ENCODE measurements around the gene ZNF283. TPM values are rescaled to one million over a fixed set of nuclear protein-coding genes. Genes with fewer than 3 reads are reported as not detected.

ZNF283 gene
- total RNA-seq, 1 donor from 2014 or later = 9.3 TPM

- TF ChIP-seq CTCF (IDR thresholded peaks at IDR 0.05; ENCODE audit: unreplicated experiment) = no peak
- H3K27me3 Mint-ChIP-seq (ENCODE audit: unreplicated experiment) = peaks cover 3% of the 10 kb centered on the region
- no peaks in the 10 kb centered on the region for H3K9me3 Mint-ChIP-seq (ENCODE audit: unreplicated experiment)
- DNase-seq (ENCODE audit: low spot score) = no peak
- no peak overlapping the region for H3K27ac Mint-ChIP-seq (ENCODE audit: unreplicated experiment)
- H3K4me3 Mint-ChIP-seq (ENCODE audit: unreplicated experiment) = no peak overlapping the region
- no peaks in the 10 kb centered on the region for H3K4me1 Mint-ChIP-seq (ENCODE audit: unreplicated experiment)
- H3K36me3 Mint-ChIP-seq (ENCODE audit: low read depth, unreplicated experiment) = no peaks in the 10 kb centered on the region
Observed at GRCh38 chr19:43790587-43790986, 36.5 kb upstream of the ZNF283 start.

- Mint-ChIP-seq H3K4me1 (ENCODE audit: unreplicated experiment) (no peaks in the 10 kb centered on the region), H3K4me3 (ENCODE audit: unreplicated experiment) (no peak overlapping the region)
Observed at GRCh38 chr19:43797118-43797517, 30.0 kb upstream of the ZNF283 start.

GRCh38 chr19:43797556-43797955 lies 29.6 kb upstream of the ZNF283 start:
- H3K27ac Mint-ChIP-seq (ENCODE audit: unreplicated experiment) = no peak overlapping the region
- no peaks in the 10 kb centered on the region for H3K36me3 Mint-ChIP-seq (ENCODE audit: low read depth, unreplicated experiment)
- DNase-seq (ENCODE audit: low spot score) = no peak
- H3K27me3 Mint-ChIP-seq (ENCODE audit: unreplicated experiment) = peaks cover 25% of the 10 kb centered on the region
- no peaks in the 10 kb centered on the region for H3K9me3 Mint-ChIP-seq (ENCODE audit: unreplicated experiment)
- TF ChIP-seq CTCF (IDR thresholded peaks at IDR 0.05; ENCODE audit: unreplicated experiment) = no peak
- no peak overlapping the region for H3K4me3 Mint-ChIP-seq (ENCODE audit: unreplicated experiment)
- no peaks in the 10 kb centered on the region for H3K4me1 Mint-ChIP-seq (ENCODE audit: unreplicated experiment)

More at GRCh38 chr19:43797118-43797517, 30.0 kb upstream of the ZNF283 start:
- Mint-ChIP-seq H3K36me3 (ENCODE audit: low read depth, unreplicated experiment) (no peaks in the 10 kb centered on the region), H3K27ac (ENCODE audit: unreplicated experiment) (no peak overlapping the region), H3K9me3 (ENCODE audit: unreplicated experiment) (no peaks in the 10 kb centered on the region), H3K27me3 (ENCODE audit: unreplicated experiment) (peaks cover 25% of the 10 kb centered on the region)
- no peak for TF ChIP-seq CTCF (IDR thresholded peaks at IDR 0.05; ENCODE audit: unreplicated experiment)
- no peak for DNase-seq (ENCODE audit: low spot score)

GRCh38 chr19:43798026-43798545 lies 29.0 kb upstream of the ZNF283 start:
- Mint-ChIP-seq H3K4me3 (ENCODE audit: unreplicated experiment) (no peak overlapping the region), H3K36me3 (ENCODE audit: low read depth, unreplicated experiment) (no peaks in the 10 kb centered on the region), H3K27ac (ENCODE audit: unreplicated experiment) (no peak overlapping the region), H3K4me1 (ENCODE audit: unreplicated experiment) (no peaks in the 10 kb centered on the region), H3K27me3 (ENCODE audit: unreplicated experiment) (peaks cover 25% of the 10 kb centered on the region), H3K9me3 (ENCODE audit: unreplicated experiment) (no peaks in the 10 kb centered on the region)
- no peak for DNase-seq (ENCODE audit: low spot score)
- no peak for TF ChIP-seq CTCF (IDR thresholded peaks at IDR 0.05; ENCODE audit: unreplicated experiment)

- H3K36me3 Mint-ChIP-seq (ENCODE audit: low read depth, unreplicated experiment) = no peaks in the 10 kb centered on the region
- no peak for TF ChIP-seq CTCF (IDR thresholded peaks at IDR 0.05; ENCODE audit: unreplicated experiment)
- H3K4me3 Mint-ChIP-seq (ENCODE audit: unreplicated experiment) = no peak overlapping the region
- H3K27ac Mint-ChIP-seq (ENCODE audit: unreplicated experiment) = no peak overlapping the region
- no peaks in the 10 kb centered on the region for H3K4me1 Mint-ChIP-seq (ENCODE audit: unreplicated experiment)
- H3K27me3 Mint-ChIP-seq (ENCODE audit: unreplicated experiment) = peaks cover 27% of the 10 kb centered on the region
- DNase-seq (ENCODE audit: low spot score) = no peak
- H3K9me3 Mint-ChIP-seq (ENCODE audit: unreplicated experiment) = no peaks in the 10 kb centered on the region
Observed at GRCh38 chr19:43798546-43799409, 28.3 kb upstream of the ZNF283 start.

All from endothelial cell (in vitro differentiated cells).